ENCODE results near the gene SLC45A1.

Gene SLC45A1

DNA sequence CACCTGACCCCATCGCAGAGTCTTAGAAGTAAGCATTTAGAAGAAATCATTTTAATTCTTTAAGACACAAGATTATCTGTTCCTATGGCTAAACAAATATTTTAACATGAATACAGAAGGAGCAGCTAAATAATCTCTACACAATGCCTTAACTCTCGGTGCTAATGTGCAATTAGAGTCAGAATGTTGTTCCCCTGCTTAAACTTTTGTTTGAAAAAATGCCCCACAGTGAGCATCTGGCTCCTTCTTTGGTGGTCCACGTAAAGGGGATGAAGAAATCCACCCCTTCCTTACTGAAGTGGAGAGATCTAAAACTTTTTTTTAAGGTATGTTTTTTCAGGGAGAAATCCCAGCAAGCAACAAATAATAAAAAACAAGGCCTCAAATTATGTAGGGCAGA is 55.2 kb downstream of the SLC45A1 start:
- Histone ChIP-seq H3K79me2 (ENCODE audit: insufficient read depth, low read depth) (no peaks in the 10 kb centered on the region), H2AFZ (ENCODE audit: low read depth) (no peak overlapping the region), H3K9ac (no peak overlapping the region), H3K4me3 (IDR thresholded peaks at IDR 0.05; ENCODE audit: insufficient read depth, low read depth, low read length) (no peak overlapping the region), H3K27me3 (ENCODE audit: insufficient read depth, low read depth) (no peaks in the 10 kb centered on the region), H4K20me1 (ENCODE audit: insufficient read depth) (peaks cover 6% of the 10 kb centered on the region; the same call in 1 of the 2 replicates), H3K4me2 (no peak overlapping the region), H3K4me1 (ENCODE audit: low read depth, poor library complexity, severe bottlenecking) (no peaks in the 10 kb centered on the region), H3K36me3 (ENCODE audit: insufficient read depth) (no peaks in the 10 kb centered on the region), H3K27ac (no peak overlapping the region)
- TF ChIP-seq, protein P1, sequence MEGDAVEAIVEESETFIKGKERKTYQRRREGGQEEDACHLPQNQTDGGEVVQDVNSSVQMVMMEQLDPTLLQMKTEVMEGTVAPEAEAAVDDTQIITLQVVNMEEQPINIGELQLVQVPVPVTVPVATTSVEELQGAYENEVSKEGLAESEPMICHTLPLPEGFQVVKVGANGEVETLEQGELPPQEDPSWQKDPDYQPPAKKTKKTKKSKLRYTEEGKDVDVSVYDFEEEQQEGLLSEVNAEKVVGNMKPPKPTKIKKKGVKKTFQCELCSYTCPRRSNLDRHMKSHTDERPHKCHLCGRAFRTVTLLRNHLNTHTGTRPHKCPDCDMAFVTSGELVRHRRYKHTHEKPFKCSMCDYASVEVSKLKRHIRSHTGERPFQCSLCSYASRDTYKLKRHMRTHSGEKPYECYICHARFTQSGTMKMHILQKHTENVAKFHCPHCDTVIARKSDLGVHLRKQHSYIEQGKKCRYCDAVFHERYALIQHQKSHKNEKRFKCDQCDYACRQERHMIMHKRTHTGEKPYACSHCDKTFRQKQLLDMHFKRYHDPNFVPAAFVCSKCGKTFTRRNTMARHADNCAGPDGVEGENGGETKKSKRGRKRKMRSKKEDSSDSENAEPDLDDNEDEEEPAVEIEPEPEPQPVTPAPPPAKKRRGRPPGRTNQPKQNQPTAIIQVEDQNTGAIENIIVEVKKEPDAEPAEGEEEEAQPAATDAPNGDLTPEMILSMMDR (conservative IDR thresholded peaks at IDR 0.05; ENCODE audit: low read depth, low read length), result no peak

DNA sequence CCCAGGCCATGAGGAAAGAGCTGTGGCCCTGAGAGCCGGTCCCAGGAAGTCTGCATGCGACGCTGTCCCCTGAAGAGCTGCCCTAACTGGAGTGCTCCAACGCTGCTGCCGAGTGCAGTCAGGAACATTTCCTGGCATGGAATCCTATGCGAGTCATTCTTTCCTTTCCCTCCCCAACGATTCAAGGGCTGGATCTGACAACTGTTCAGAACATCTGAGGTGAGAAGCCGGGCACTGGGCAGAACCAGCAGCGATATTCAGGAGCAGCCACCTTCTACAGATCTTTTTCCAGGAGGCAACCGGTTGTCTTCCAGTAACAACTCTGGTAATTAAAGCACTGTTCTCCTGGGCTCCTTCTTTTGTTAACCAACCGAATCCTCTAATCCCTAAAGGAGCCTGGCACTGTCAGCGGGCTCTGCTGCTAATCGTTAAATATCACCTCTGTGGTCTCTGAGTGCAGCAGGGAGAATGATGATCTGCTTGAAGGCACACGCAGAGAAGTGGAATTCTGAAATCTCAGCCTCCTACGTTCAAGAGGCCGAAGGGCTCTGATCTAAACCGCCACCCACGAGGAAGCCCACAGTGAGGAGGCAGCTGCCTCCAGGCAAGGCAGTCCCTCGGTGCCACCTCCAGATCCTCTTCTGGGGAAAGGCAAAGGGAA is 55.8 kb downstream of the SLC45A1 start:
- H2AFZ ChIP-seq (ENCODE audit: low read depth), result no peak overlapping the region
- no peak overlapping the region for H3K4me2 ChIP-seq
- no peaks in the 10 kb centered on the region for H3K4me1 ChIP-seq (ENCODE audit: low read depth, poor library complexity, severe bottlenecking)
- peaks cover 6% of the 10 kb centered on the region; the same call in 1 of the 2 replicates for H4K20me1 ChIP-seq (ENCODE audit: insufficient read depth)
- no peaks in the 10 kb centered on the region for H3K79me2 ChIP-seq (ENCODE audit: insufficient read depth, low read depth)
- H3K36me3 ChIP-seq (ENCODE audit: insufficient read depth), result no peaks in the 10 kb centered on the region
- H3K4me3 ChIP-seq (IDR thresholded peaks at IDR 0.05; ENCODE audit: insufficient read depth, low read depth, low read length), result no peak overlapping the region
- H3K27ac ChIP-seq, result no peak overlapping the region
- no peak overlapping the region for H3K9ac ChIP-seq
- TF ChIP-seq, protein P1 (conservative IDR thresholded peaks at IDR 0.05; ENCODE audit: low read depth, low read length), result no peak
- H3K27me3 ChIP-seq (ENCODE audit: insufficient read depth, low read depth), result no peaks in the 10 kb centered on the region

- no peaks in the 10 kb centered on the region for H3K79me2 ChIP-seq (ENCODE audit: insufficient read depth, low read depth)
- no peak overlapping the region for H2AFZ ChIP-seq (ENCODE audit: low read depth)
- peaks cover 6% of the 10 kb centered on the region; the same call in 1 of the 2 replicates for H4K20me1 ChIP-seq (ENCODE audit: insufficient read depth)
- H3K4me3 ChIP-seq (IDR thresholded peaks at IDR 0.05; ENCODE audit: insufficient read depth, low read depth, low read length), result no peak overlapping the region
- H3K27me3 ChIP-seq (ENCODE audit: insufficient read depth, low read depth), result no peaks in the 10 kb centered on the region
- H3K4me1 ChIP-seq (ENCODE audit: low read depth, poor library complexity, severe bottlenecking), result no peaks in the 10 kb centered on the region
- TF ChIP-seq, protein P1 (conservative IDR thresholded peaks at IDR 0.05; ENCODE audit: low read depth, low read length), result no peak
- H3K36me3 ChIP-seq (ENCODE audit: insufficient read depth), result no peaks in the 10 kb centered on the region
- H3K9ac ChIP-seq, result no peak overlapping the region
- H3K27ac ChIP-seq, result no peak overlapping the region
- no peak overlapping the region for H3K4me2 ChIP-seq
These were observed 56.4 kb downstream of the SLC45A1 start for GRCh38 chr1:8374356-8374755.

GRCh38 chr1:8374812-8375211 is 56.9 kb downstream of the SLC45A1 start:
- TF ChIP-seq, protein P1 (conservative IDR thresholded peaks at IDR 0.05; ENCODE audit: low read depth, low read length), result peak; percentile 65
- H3K79me2 ChIP-seq (ENCODE audit: insufficient read depth, low read depth), result no peaks in the 10 kb centered on the region
- no peaks in the 10 kb centered on the region for H3K4me1 ChIP-seq (ENCODE audit: low read depth, poor library complexity, severe bottlenecking)
- H2AFZ ChIP-seq (ENCODE audit: low read depth), result no peak overlapping the region
- no peak overlapping the region for H3K4me3 ChIP-seq (IDR thresholded peaks at IDR 0.05; ENCODE audit: insufficient read depth, low read depth, low read length)
- H3K27me3 ChIP-seq (ENCODE audit: insufficient read depth, low read depth), result no peaks in the 10 kb centered on the region
- peaks cover 6% of the 10 kb centered on the region; the same call in 1 of the 2 replicates for H4K20me1 ChIP-seq (ENCODE audit: insufficient read depth)
- H3K27ac ChIP-seq, result no peak overlapping the region
- no peaks in the 10 kb centered on the region for H3K36me3 ChIP-seq (ENCODE audit: insufficient read depth)
- no peak overlapping the region for H3K4me2 ChIP-seq
- H3K9ac ChIP-seq, result no peak overlapping the region
